Epithelial cell of proximal tubule (primary cell): ENCODE data around the gene GUCY1A2. TPM values are rescaled to one million over a fixed set of nuclear protein-coding genes. Genes with fewer than 3 reads are reported as not detected.

ENCODE experiments used
- DNase-seq: peaks from one replicate; pipeline ENCODE4 v3.0.0-alpha.2; 2011; ENCODE audit warnings: low read depth
- H3K4me3 ChIP-seq: 2 replicates; pipeline ENCODE4 v1.5.1; 2011; ENCODE audit warnings: low read depth, mild to moderate bottlenecking, low read length
- CTCF ChIP-seq: conservative IDR thresholded peaks from 2 replicates; pipeline ENCODE4 v1.5.1; 2012; ENCODE audit warnings: low read depth, mild to moderate bottlenecking, low read length
- total RNA-seq: library from RNA; depleted of rRNA; stranded (reverse); fragments of >200 nt; gene quantifications from 2 replicates; pipeline ENCODE4 v1.2.3, GENCODE V29; 2015

Gene GUCY1A2
- total RNA-seq, 1 donor from 2014 or later, result 0.06 TPM

GRCh38 chr11:106950067-106950491 lies 68.2 kb downstream of the GUCY1A2 start:
- no peak overlapping the region for H3K4me3 ChIP-seq
- DNase-seq, result no peak
- no peak for TF ChIP-seq CTCF

- no peak for DNase-seq
- no peak for TF ChIP-seq CTCF
- H3K4me3 ChIP-seq, result no peak overlapping the region
Measured at GRCh38 chr11:106943089-106943488, 75.2 kb downstream of the GUCY1A2 start.

DNA sequence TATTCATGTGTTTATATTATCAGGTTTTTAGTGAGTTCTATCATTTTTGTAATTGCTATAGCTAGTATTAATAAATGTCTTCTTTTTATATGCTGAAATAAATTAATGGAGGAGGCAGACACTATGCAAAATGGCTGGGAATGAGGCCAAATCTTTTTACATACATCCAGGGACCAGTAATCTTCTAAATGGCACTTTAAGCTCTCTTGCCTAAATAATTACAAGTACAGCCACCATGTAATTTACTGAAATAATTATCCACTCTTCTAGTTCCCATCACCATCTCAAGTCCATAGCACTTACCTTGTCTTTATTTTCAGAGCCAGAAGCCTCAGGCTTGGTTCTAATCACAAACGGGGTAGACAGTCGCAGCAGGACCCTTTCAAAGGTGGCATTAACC lies 79.1 kb downstream of the GUCY1A2 start:
- TF ChIP-seq CTCF, result no peak
- no peak for DNase-seq
- no peak overlapping the region for H3K4me3 ChIP-seq

DNA sequence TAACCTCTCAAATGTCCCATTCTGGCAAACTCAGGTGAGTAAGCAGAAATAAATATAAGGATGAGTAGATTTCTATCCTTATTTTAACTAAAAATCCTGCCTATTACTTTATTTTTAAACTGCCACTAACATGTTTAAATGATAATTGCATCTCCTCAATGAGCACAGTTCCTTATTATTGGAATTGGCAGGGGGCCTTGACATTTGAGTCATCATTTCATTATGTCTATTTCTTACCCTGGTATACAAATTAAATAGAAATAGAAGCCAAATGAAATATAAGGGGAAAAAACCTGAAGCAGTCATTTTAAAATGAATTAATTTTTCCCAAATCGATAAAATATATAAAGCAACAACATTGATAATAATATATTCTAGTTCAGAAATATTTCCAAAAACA lies 81.2 kb downstream of the GUCY1A2 start:
- no peak for DNase-seq
- no peak for TF ChIP-seq CTCF
- no peak overlapping the region for H3K4me3 ChIP-seq

DNA sequence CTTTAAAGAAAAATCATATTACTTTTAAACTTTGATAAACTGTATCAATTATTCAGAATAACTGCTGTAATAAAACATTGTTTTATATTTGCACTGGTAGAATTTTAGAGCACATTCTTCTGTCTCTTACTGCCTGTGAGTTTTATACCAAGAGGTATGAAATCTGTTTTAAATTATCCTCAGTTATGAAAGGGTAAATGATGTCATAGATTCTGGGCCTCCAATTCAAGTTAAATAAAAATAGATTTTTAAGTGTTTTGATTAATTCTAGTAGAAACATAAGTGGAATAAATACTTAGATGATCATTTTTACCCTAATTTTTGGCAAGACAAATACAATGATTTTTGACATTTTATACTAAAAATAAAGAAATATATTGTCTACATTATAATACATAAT lies 93.0 kb downstream of the GUCY1A2 start:
- no peak for TF ChIP-seq CTCF
- no peak overlapping the region for H3K4me3 ChIP-seq
- DNase-seq, result no peak

GRCh38 chr11:106920899-106921509 lies 97.3 kb downstream of the GUCY1A2 start:
- no peak for DNase-seq

More at GRCh38 chr11:106920899-106921509, 97.3 kb downstream of the GUCY1A2 start:
- no peak for TF ChIP-seq CTCF
- H3K4me3 ChIP-seq, result no peak overlapping the region
